Calu3 (cell line): ENCODE results near the gene MZB1. TPM values are rescaled to one million over a fixed set of nuclear protein-coding genes. Genes with fewer than 3 reads are reported as not detected.

Experiments
- BruUV-seq: library from RNA; stranded (reverse); fragments of 400-500 nt; replicated peaks from 2 replicates; lab custom pipeline; 2021; lab: Mats Ljungman, UMichigan
- CTCF ChIA-PET: fragments of 300-600 bp; sonication (Branson Sonifier 250); formaldehyde crosslinking; loops from one replicate; lab custom pipeline; 2022; ENCODE audit warnings: antibody characterized with exemption; lab: Charles Lee
- DNase-seq: peaks from one replicate; pipeline ENCODE4 v3.0.0; 2022
- H3K27ac Mint-ChIP-seq: one replicate; pipeline ENCODE4 v1.8.0; 2022; ENCODE audit warnings: mixed read lengths; ENCODE audit not compliant: unreplicated experiment
- H3K27me3 Mint-ChIP-seq: one replicate; pipeline ENCODE4 v1.8.0; 2022; ENCODE audit warnings: mixed read lengths; ENCODE audit not compliant: unreplicated experiment
- H3K36me3 Mint-ChIP-seq: one replicate; pipeline ENCODE4 v1.8.0; 2022; ENCODE audit warnings: mild to moderate bottlenecking, moderate library complexity, mixed read lengths; ENCODE audit not compliant: insufficient read depth, unreplicated experiment
- H3K4me1 Mint-ChIP-seq: one replicate; pipeline ENCODE4 v1.8.0; 2022; ENCODE audit warnings: mild to moderate bottlenecking, low read depth, mixed read lengths; ENCODE audit not compliant: unreplicated experiment
- H3K4me3 Mint-ChIP-seq: one replicate; pipeline ENCODE4 v1.8.0; 2022; ENCODE audit warnings: mild to moderate bottlenecking, low read depth, moderate library complexity, mixed read lengths; ENCODE audit not compliant: unreplicated experiment
- H3K9me3 Mint-ChIP-seq: one replicate; pipeline ENCODE4 v1.8.0; 2022; ENCODE audit warnings: low read depth, mixed read lengths; ENCODE audit not compliant: unreplicated experiment
- intact Hi-C: fragments of 100-400 bp; cut with micrococcal nuclease; formaldehyde crosslinking; loops from one replicate; pipeline ENCODE4 v1.10.0; 2022; ENCODE audit not compliant: unreplicated experiment
- total RNA-seq: library from RNA; stranded (reverse); gene quantifications from 2 replicates; pipeline ENCODE4 v1.2.3, GENCODE V29; 2022
- TF ChIP-seq, protein P1 (sequence below): fragments of 200-600 bp; IDR thresholded peaks from one replicate; pipeline ENCODE4 v1.8.0; 2022; ENCODE audit warnings: antibody characterized with exemption; ENCODE audit not compliant: unreplicated experiment

Gene MZB1
- total RNA-seq, 1 experiment from 2014 or later, result not detected

DNA sequence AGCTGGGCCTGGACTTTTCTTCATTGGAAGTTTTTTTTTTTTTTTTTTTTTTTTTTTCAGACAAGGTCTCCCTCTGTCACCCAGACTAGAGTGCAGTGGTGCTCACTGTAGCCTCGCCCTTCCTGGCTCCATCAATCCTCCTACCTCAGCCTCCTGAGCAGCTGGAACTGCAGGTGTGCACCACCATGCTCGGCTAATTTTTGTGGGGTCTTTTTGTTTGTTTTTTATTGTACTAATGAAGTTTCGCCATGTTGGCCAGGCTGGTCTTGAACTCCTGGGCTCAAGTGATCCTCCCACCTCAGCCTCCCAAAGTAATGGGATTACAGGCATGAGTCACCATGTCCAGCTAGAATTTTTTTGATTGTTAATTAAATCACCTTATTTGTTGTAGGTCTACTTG is 46.0 kb upstream of the MZB1 start:
- Mint-ChIP-seq H3K27ac (no peak overlapping the region), H3K36me3 (peaks cover 11% of the 10 kb centered on the region), H3K4me3 (no peak overlapping the region), H3K9me3 (no peaks in the 10 kb centered on the region), H3K4me1 (peaks cover 18% of the 10 kb centered on the region), H3K27me3 (no peaks in the 10 kb centered on the region)
- no peak for DNase-seq
- CTCF ChIA-PET, result no interaction called here
- TF ChIP-seq, protein P1, sequence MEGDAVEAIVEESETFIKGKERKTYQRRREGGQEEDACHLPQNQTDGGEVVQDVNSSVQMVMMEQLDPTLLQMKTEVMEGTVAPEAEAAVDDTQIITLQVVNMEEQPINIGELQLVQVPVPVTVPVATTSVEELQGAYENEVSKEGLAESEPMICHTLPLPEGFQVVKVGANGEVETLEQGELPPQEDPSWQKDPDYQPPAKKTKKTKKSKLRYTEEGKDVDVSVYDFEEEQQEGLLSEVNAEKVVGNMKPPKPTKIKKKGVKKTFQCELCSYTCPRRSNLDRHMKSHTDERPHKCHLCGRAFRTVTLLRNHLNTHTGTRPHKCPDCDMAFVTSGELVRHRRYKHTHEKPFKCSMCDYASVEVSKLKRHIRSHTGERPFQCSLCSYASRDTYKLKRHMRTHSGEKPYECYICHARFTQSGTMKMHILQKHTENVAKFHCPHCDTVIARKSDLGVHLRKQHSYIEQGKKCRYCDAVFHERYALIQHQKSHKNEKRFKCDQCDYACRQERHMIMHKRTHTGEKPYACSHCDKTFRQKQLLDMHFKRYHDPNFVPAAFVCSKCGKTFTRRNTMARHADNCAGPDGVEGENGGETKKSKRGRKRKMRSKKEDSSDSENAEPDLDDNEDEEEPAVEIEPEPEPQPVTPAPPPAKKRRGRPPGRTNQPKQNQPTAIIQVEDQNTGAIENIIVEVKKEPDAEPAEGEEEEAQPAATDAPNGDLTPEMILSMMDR, result no peak
- BruUV-seq, result no TSS peak
- intact Hi-C loops, result no loop called here

GRCh38 chr5:139431706-139432105 is 42.0 kb upstream of the MZB1 start:
- H3K4me1 Mint-ChIP-seq, result no peaks in the 10 kb centered on the region
- CTCF ChIA-PET, result no interaction called here
- no peaks in the 10 kb centered on the region for H3K27me3 Mint-ChIP-seq
- intact Hi-C loops, result no loop called here
- no peaks in the 10 kb centered on the region for H3K9me3 Mint-ChIP-seq
- H3K4me3 Mint-ChIP-seq, result no peak overlapping the region
- DNase-seq, result no peak
- H3K27ac Mint-ChIP-seq, result no peak overlapping the region
- BruUV-seq, result no TSS peak
- TF ChIP-seq, protein P1, result no peak
- no peaks in the 10 kb centered on the region for H3K36me3 Mint-ChIP-seq

GRCh38 chr5:139430015-139430414 is 40.3 kb upstream of the MZB1 start:
- TF ChIP-seq, protein P1, result no peak
- CTCF ChIA-PET, result interaction anchor here (0.7 kb wide), 1 partner anchor 9 kb away, joined by 3 read pairs; no protein-coding TSS in a partner anchor
- H3K36me3 Mint-ChIP-seq, result no peaks in the 10 kb centered on the region
- no peak for DNase-seq
- BruUV-seq, result no TSS peak
- H3K27me3 Mint-ChIP-seq, result no peaks in the 10 kb centered on the region
- H3K9me3 Mint-ChIP-seq, result no peaks in the 10 kb centered on the region
- intact Hi-C loops, result no loop called here
- no peak overlapping the region for H3K27ac Mint-ChIP-seq
- H3K4me3 Mint-ChIP-seq, result no peak overlapping the region
- H3K4me1 Mint-ChIP-seq, result no peaks in the 10 kb centered on the region

GRCh38 chr5:139426203-139426885 is 36.6 kb upstream of the MZB1 start:
- no peaks in the 10 kb centered on the region for H3K4me1 Mint-ChIP-seq
- TF ChIP-seq, protein P1, result no peak
- no peak overlapping the region for H3K4me3 Mint-ChIP-seq
- no peaks in the 10 kb centered on the region for H3K36me3 Mint-ChIP-seq
- no peaks in the 10 kb centered on the region for H3K9me3 Mint-ChIP-seq
- no peak overlapping the region for H3K27ac Mint-ChIP-seq
- CTCF ChIA-PET, result no interaction called here
- no TSS peak for BruUV-seq
- DNase-seq, result no peak
- intact Hi-C loops, result no loop called here
- no peaks in the 10 kb centered on the region for H3K27me3 Mint-ChIP-seq
